ENCODE results near the gene SIRPA. TPM values are rescaled to one million over a fixed set of nuclear protein-coding genes. Genes with fewer than 3 reads are reported as not detected.

Gene SIRPA
- total and polyA plus RNA-seq, 2 of the 4 experiments (the other 2 are of a cell fraction), result 9.9 to 40.2 TPM

- Histone ChIP-seq H3K9me1 (ENCODE audit: insufficient read depth, low read length) (no peaks in the 10 kb centered on the region), H3K23ac (ENCODE audit: low read depth, low read length) (no peak overlapping the region), H3K36me3 (ENCODE audit: control insufficient read depth, insufficient read depth, low read length) (no peaks in the 10 kb centered on the region), H3K4ac (ENCODE audit: low read depth, low read length) (no peak overlapping the region), H2AK9ac (replicated peaks; ENCODE audit: low read depth, low read length, poor library complexity) (no peak overlapping the region), H3K56ac (ENCODE audit: extremely low read depth, insufficient read depth, low read length) (no peak overlapping the region), H2BK120ac (ENCODE audit: low read depth, low read length) (no peak overlapping the region), H3K18ac (ENCODE audit: low read depth, low read length) (no peak overlapping the region), H4K5ac (ENCODE audit: low read depth, low read length) (no peak overlapping the region), H3K27me3 (ENCODE audit: control insufficient read depth, insufficient read depth, low read length) (peaks cover 38% of the 10 kb centered on the region), H2BK20ac (ENCODE audit: low read depth, low read length) (no peak overlapping the region), H4K8ac (ENCODE audit: low read depth in 2 of 2, low read length in 2 of 2) (no peak overlapping the region), H2BK15ac (ENCODE audit: low read depth, low read length) (no peak overlapping the region), H3K4me1 (ENCODE audit: control insufficient read depth, insufficient read depth, low read length) (no peaks in the 10 kb centered on the region), H3K4me3 (ENCODE audit: insufficient read depth, low read depth, low read length) (no peak overlapping the region), H3K4me2 (ENCODE audit: low read depth, low read length) (no peak overlapping the region), H3K9ac (ENCODE audit: low read depth, low read length) (no peak overlapping the region), H3K9me3 (ENCODE audit: control insufficient read depth, insufficient read depth, low read length) (no peaks in the 10 kb centered on the region), H3K14ac (replicated peaks; ENCODE audit: low read depth, low read length) (no peak overlapping the region), H3K27ac (ENCODE audit: insufficient read depth, low read length) (no peak overlapping the region), H2AK5ac (ENCODE audit: low read depth, low read length) (no peak overlapping the region), H3K79me1 (ENCODE audit: low read depth in 1 of 2, low read length in 2 of 2) (no peaks in the 10 kb centered on the region), H4K91ac (ENCODE audit: insufficient read depth, low read depth, low read length) (no peak overlapping the region), H2AFZ (replicated peaks; ENCODE audit: low read length, poor library complexity) (no peak overlapping the region), H2BK5ac (ENCODE audit: low read depth, low read length, poor library complexity, severe bottlenecking) (no peak overlapping the region), H4K20me1 (ENCODE audit: insufficient read depth, low read length) (no peaks in the 10 kb centered on the region)
- ATAC-seq (ENCODE audit: low read depth) (no peak), DNase-seq (no peak)
- CTCF ChIA-PET, result no interaction called here
- POLR2A ChIA-PET (ENCODE audit: unreplicated experiment), result no interaction called here
- no CpG with 5 or more reads among the region's 2 CpGs for WGBS, 2 experiments (ENCODE audit: extremely low coverage in 2 of 2, insufficient read length in 1 of 2)
- in situ Hi-C loops (cut with MboI; ENCODE audit: low sequenced_read_pairs), result no loop called here
- dilution Hi-C loops (cut with HindIII; ENCODE audit: low sequenced_read_pairs, unreplicated experiment), result no loop called here
- no TSS peak for BruUV-seq (replicated peaks)
- intact Hi-C loops (cut with micrococcal nuclease), result no loop called here
- TF ChIP-seq FOS (IDR thresholded peaks at IDR 0.05; ENCODE audit: low read depth, low read length), result no peak
- TF ChIP-seq MAFK (IDR thresholded peaks at IDR 0.05; ENCODE audit: low read depth, low read length), result no peak
- TF ChIP-seq MAZ (IDR thresholded peaks at IDR 0.05; ENCODE audit: borderline replicate concordance, low read depth, low read length), result no peak
- TF ChIP-seq POLR2A (IDR thresholded peaks at IDR 0.05; ENCODE audit: low read depth, low read length), result no peak
- no peak for TF ChIP-seq CEBPB (IDR thresholded peaks at IDR 0.05; ENCODE audit: low read depth, low read length)
- TF ChIP-seq RAD21 (IDR thresholded peaks at IDR 0.05; ENCODE audit: low read length), result no peak
- TF ChIP-seq, protein P1, sequence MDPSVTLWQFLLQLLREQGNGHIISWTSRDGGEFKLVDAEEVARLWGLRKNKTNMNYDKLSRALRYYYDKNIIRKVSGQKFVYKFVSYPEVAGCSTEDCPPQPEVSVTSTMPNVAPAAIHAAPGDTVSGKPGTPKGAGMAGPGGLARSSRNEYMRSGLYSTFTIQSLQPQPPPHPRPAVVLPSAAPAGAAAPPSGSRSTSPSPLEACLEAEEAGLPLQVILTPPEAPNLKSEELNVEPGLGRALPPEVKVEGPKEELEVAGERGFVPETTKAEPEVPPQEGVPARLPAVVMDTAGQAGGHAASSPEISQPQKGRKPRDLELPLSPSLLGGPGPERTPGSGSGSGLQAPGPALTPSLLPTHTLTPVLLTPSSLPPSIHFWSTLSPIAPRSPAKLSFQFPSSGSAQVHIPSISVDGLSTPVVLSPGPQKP (IDR thresholded peaks at IDR 0.05; ENCODE audit: borderline replicate concordance, low read depth, low read length), result no peak
- TF ChIP-seq, protein P2, sequence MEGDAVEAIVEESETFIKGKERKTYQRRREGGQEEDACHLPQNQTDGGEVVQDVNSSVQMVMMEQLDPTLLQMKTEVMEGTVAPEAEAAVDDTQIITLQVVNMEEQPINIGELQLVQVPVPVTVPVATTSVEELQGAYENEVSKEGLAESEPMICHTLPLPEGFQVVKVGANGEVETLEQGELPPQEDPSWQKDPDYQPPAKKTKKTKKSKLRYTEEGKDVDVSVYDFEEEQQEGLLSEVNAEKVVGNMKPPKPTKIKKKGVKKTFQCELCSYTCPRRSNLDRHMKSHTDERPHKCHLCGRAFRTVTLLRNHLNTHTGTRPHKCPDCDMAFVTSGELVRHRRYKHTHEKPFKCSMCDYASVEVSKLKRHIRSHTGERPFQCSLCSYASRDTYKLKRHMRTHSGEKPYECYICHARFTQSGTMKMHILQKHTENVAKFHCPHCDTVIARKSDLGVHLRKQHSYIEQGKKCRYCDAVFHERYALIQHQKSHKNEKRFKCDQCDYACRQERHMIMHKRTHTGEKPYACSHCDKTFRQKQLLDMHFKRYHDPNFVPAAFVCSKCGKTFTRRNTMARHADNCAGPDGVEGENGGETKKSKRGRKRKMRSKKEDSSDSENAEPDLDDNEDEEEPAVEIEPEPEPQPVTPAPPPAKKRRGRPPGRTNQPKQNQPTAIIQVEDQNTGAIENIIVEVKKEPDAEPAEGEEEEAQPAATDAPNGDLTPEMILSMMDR (conservative IDR thresholded peaks at IDR 0.05; ENCODE audit: low read depth, low read length), result no peak
- TF ChIP-seq BHLHE40 (IDR thresholded peaks at IDR 0.05; ENCODE audit: low read depth, low read length), result no peak
- no peak for TF ChIP-seq CHD1 (IDR thresholded peaks at IDR 0.05; ENCODE audit: low read depth, low read length)
- TF ChIP-seq SMC3 (IDR thresholded peaks at IDR 0.05; ENCODE audit: low read depth, low read length), result no peak
These were observed 63.9 kb downstream of the SIRPA start for GRCh38 chr20:1959156-1959555.
